Keratinocyte (primary cell): ENCODE data around the gene TMEM131. TPM values are rescaled to one million over a fixed set of nuclear protein-coding genes. Genes with fewer than 3 reads are reported as not detected.

Source experiments
- DNase-seq: peaks from one replicate; pipeline ENCODE4 v3.0.0-alpha.2; 2011; ENCODE audit warnings: low read depth, missing footprints, low spot score
- FAIRE-seq: peaks from 2 replicates; lab custom pipeline; 2011; peaks lifted over from hg19 to GRCh38; lab: Jason Lieb, UNC
- H2AFZ ChIP-seq: 2 replicates; pipeline ENCODE4 v1.6.0; 2012; ENCODE audit warnings: low read length, control low read depth, inconsistent platforms; ENCODE audit not compliant: control insufficient read depth
- H3K27ac ChIP-seq: 2 replicates; pipeline ENCODE4 v1.5.1; 2011; ENCODE audit warnings: low read length; ENCODE audit not compliant: control insufficient read depth, insufficient read depth
- H3K27me3 ChIP-seq: 3 replicates; pipeline ENCODE4 v1.6.0; 2011; ENCODE audit warnings: low read length; ENCODE audit not compliant: control insufficient read depth, insufficient read depth; ENCODE audit errors: extremely low read depth
- H3K36me3 ChIP-seq, 2 experiments: 2 replicates in 1 of 2; 3 replicates in 1 of 2; pipeline ENCODE4 v1.5.1; 2011; ENCODE audit warnings: low read length in 2 of 2, mild to moderate bottlenecking in 1 of 2; ENCODE audit not compliant: control insufficient read depth in 2 of 2, insufficient read depth in 2 of 2; ENCODE audit errors: extremely low read depth in 1 of 2
- H3K4me1 ChIP-seq: 3 replicates; pipeline ENCODE4 v1.5.1; 2011; ENCODE audit warnings: low read length; ENCODE audit not compliant: control insufficient read depth, insufficient read depth; ENCODE audit errors: extremely low read depth
- H3K4me2 ChIP-seq: 3 replicates; pipeline ENCODE4 v1.6.0; 2011; ENCODE audit warnings: low read depth, low read length; ENCODE audit not compliant: control insufficient read depth, insufficient read depth; ENCODE audit errors: extremely low read depth
- H3K4me3 ChIP-seq, 3 experiments: fragments of 200-600 bp in 1 of 3; sonication (generic) in 1 of 3; 2 replicates in 2 of 3; 3 replicates in 1 of 3; pipeline ENCODE4 v1.5.1; 2011 to 2016; ENCODE audit warnings: low read length in 3 of 3, mild to moderate bottlenecking in 3 of 3, control low read depth in 2 of 3, inconsistent platforms in 1 of 3, low read depth in 1 of 3, mixed read lengths in 1 of 3, mixed run types in 1 of 3, moderate library complexity in 1 of 3; ENCODE audit not compliant: control insufficient read depth in 2 of 3, insufficient read depth in 2 of 3; ENCODE audit errors: extremely low read depth in 1 of 3
- H3K79me2 ChIP-seq: 2 replicates; pipeline ENCODE4 v1.6.0; 2012; ENCODE audit warnings: low read length; ENCODE audit not compliant: control insufficient read depth, insufficient read depth
- H3K9ac ChIP-seq: 3 replicates; pipeline ENCODE4 v1.6.0; 2011; ENCODE audit warnings: low read length; ENCODE audit not compliant: control insufficient read depth, insufficient read depth; ENCODE audit errors: extremely low read depth
- H3K9me1 ChIP-seq: 3 replicates; pipeline ENCODE4 v1.6.0; 2011; ENCODE audit warnings: low read length; ENCODE audit not compliant: control insufficient read depth, insufficient read depth; ENCODE audit errors: extremely low read depth
- H3K9me3 ChIP-seq: 2 replicates; pipeline ENCODE4 v1.5.1; 2012; ENCODE audit warnings: low read depth, low read length; ENCODE audit not compliant: control insufficient read depth
- H4K20me1 ChIP-seq: 3 replicates; pipeline ENCODE4 v1.6.0; 2011; ENCODE audit warnings: low read length; ENCODE audit not compliant: control insufficient read depth, insufficient read depth; ENCODE audit errors: extremely low read depth
- EZH2 ChIP-seq: IDR thresholded peaks from one replicate; pipeline ENCODE4 v1.6.1; 2012; ENCODE audit warnings: inconsistent platforms, mild to moderate bottlenecking, low read length, moderate library complexity
- dilution Hi-C: fragments of 300-500 bp; cut with MboI; formaldehyde crosslinking; loops from one replicate; pipeline ENCODE4 v1.7.0; 2020; ENCODE audit warnings: low sequenced_read_pairs; ENCODE audit not compliant: extremely low pct_ligation_motif_present
- polyA plus RNA-seq, 5 experiments: library from polyadenylated mRNA; depleted of rRNA in 3 of 5; stranded (reverse) in 3 of 5; stranded (forward) in 1 of 5; unstranded in 1 of 5; fragments of >200 nt; gene quantifications; 1 replicate in 1 of 5; 2 replicates in 3 of 5; 3 replicates in 1 of 5; pipeline versions ENCODE4 v1.2.1 to v1.2.3, GENCODE V29; 2011 to 2012; ENCODE audit warnings: missing spikeins in 2 of 5, low read depth in 1 of 5, low replicate concordance in 1 of 5
- TF ChIP-seq, protein P1 (sequence below), 3 experiments: IDR thresholded peaks in 1 of 3; conservative IDR thresholded peaks in 1 of 3; optimal IDR thresholded peaks in 1 of 3; 2 replicates in 2 of 3; 3 replicates in 1 of 3; pipeline versions ENCODE3 to v1.5.1; 2011; ENCODE audit warnings: low read length in 3 of 3, mild to moderate bottlenecking in 3 of 3, moderate library complexity in 2 of 3, control low read depth in 1 of 3, inconsistent platforms in 1 of 3; ENCODE audit not compliant: insufficient read depth in 2 of 3; ENCODE audit errors: extremely low read depth in 1 of 3

The TMEM131 gene
- polyA plus RNA-seq, 1 donor (not counting 4 experiments of a cell fraction or from before 2014, with no cell fraction given) = 25.5 TPM

DNA sequence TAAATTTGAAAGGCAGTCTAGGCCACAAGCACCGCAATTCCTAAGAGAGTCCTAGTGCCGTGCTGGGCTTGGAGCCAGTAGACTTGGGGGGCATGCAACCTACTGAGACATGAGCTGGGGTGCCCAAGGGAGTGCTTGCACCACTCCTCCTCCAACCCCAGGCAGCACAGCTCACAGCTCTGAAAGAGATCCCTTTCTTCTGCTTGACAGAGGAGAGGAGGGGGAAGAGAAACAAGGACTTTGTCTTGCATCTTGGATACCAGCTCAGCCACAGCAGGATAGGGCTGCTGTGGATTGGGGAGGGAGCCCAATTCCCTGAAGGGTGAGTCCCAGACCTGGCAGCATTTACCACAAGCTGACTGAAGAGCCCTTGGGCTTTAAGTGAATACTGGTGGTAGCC lies 134.6 kb downstream of the TMEM131 start:
- no peaks in the 10 kb centered on the region for H4K20me1 ChIP-seq
- H3K4me1 ChIP-seq = no peaks in the 10 kb centered on the region
- H3K36me3 ChIP-seq = peaks cover 4 to 6% of the 10 kb centered on the region in 2 experiments
- no peak overlapping the region for H3K27ac ChIP-seq
- H3K4me2 ChIP-seq = no peak overlapping the region
- FAIRE-seq (no peak), DNase-seq (no peak)
- peaks cover 30% of the 10 kb centered on the region for H3K79me2 ChIP-seq
- no peaks in the 10 kb centered on the region for H3K27me3 ChIP-seq
- H2AFZ ChIP-seq = no peak overlapping the region
- dilution Hi-C loops = no loop called here
- no peaks in the 10 kb centered on the region for H3K9me1 ChIP-seq
- TF ChIP-seq EZH2 = no peak
- TF ChIP-seq, protein P1, sequence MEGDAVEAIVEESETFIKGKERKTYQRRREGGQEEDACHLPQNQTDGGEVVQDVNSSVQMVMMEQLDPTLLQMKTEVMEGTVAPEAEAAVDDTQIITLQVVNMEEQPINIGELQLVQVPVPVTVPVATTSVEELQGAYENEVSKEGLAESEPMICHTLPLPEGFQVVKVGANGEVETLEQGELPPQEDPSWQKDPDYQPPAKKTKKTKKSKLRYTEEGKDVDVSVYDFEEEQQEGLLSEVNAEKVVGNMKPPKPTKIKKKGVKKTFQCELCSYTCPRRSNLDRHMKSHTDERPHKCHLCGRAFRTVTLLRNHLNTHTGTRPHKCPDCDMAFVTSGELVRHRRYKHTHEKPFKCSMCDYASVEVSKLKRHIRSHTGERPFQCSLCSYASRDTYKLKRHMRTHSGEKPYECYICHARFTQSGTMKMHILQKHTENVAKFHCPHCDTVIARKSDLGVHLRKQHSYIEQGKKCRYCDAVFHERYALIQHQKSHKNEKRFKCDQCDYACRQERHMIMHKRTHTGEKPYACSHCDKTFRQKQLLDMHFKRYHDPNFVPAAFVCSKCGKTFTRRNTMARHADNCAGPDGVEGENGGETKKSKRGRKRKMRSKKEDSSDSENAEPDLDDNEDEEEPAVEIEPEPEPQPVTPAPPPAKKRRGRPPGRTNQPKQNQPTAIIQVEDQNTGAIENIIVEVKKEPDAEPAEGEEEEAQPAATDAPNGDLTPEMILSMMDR (optimal IDR thresholded peaks at IDR 0.05 in 1 of 3, IDR thresholded peaks at IDR 0.05 in 1 of 3, conservative IDR thresholded peaks at IDR 0.05 in 1 of 3; ENCODE audit: extremely low read depth in 1 of 3, insufficient read depth in 2 of 3, low read length in 3 of 3) = no peak
- no peak overlapping the region for H3K9ac ChIP-seq
- H3K9me3 ChIP-seq = no peaks in the 10 kb centered on the region
- no peak overlapping the region for H3K4me3 ChIP-seq

DNA sequence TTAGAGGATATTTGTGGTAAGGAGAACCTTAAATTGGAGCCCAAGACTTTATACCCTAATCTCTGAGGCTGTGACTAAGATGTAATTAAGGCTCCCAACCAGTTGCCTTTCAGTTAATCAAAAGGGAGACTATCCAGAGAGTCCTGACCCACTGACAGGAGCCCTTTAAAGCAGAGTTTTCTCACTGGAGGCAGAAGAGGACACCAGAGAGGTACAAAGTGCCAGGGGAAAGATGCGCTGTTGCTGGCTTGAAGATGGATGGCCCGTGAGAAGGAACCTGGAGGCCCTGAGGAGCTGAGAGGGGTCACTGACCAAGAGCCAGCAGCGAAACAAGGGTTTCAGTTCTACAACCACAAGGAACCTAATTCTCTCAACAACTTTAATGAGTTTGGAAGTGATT lies 137.3 kb downstream of the TMEM131 start:
- no peak overlapping the region for H3K9ac ChIP-seq
- no peaks in the 10 kb centered on the region for H3K4me1 ChIP-seq
- FAIRE-seq (no peak), DNase-seq (no peak)
- no peaks in the 10 kb centered on the region for H3K9me1 ChIP-seq
- H4K20me1 ChIP-seq = no peaks in the 10 kb centered on the region
- H3K79me2 ChIP-seq = peaks cover 15% of the 10 kb centered on the region
- no peak overlapping the region for H3K4me3 ChIP-seq
- H3K4me2 ChIP-seq = no peak overlapping the region
- no peak overlapping the region for H3K27ac ChIP-seq
- dilution Hi-C loops = no loop called here
- H3K36me3 ChIP-seq = peaks cover 4 to 6% of the 10 kb centered on the region in 2 experiments
- no peaks in the 10 kb centered on the region for H3K9me3 ChIP-seq
- no peaks in the 10 kb centered on the region for H3K27me3 ChIP-seq
- H2AFZ ChIP-seq = no peak overlapping the region
- TF ChIP-seq EZH2 = no peak
- TF ChIP-seq, protein P1 (optimal IDR thresholded peaks at IDR 0.05 in 1 of 3, IDR thresholded peaks at IDR 0.05 in 1 of 3, conservative IDR thresholded peaks at IDR 0.05 in 1 of 3; ENCODE audit: extremely low read depth in 1 of 3, insufficient read depth in 2 of 3, low read length in 3 of 3) = no peak
